Smooth muscle cell (in vitro differentiated cells): ENCODE measurements around the gene PPP4R3B. TPM values are rescaled to one million over a fixed set of nuclear protein-coding genes. Genes with fewer than 3 reads are reported as not detected.

Experiments used
- DNase-seq: peaks from one replicate; lab custom pipeline; 2025; ENCODE audit not compliant: unreplicated experiment; lab: John Stamatoyannopoulos, UW
- H2AFZ ChIP-seq: fragments of 200-600 bp; sonication (generic); 2 replicates; pipeline ENCODE4 v1.6.0; 2016; ENCODE audit warnings: antibody characterized with exemption, low read depth, mild to moderate bottlenecking
- H3F3A ChIP-seq: fragments of 200-600 bp; sonication (generic); 2 replicates; pipeline ENCODE4 v1.6.0; 2017; ENCODE audit warnings: antibody characterized with exemption, low read depth
- H3K27ac ChIP-seq: fragments of 200-600 bp; sonication (generic); 2 replicates; pipeline ENCODE4 v1.5.1; 2016; ENCODE audit warnings: low read depth, mild to moderate bottlenecking
- H3K27me3 ChIP-seq: fragments of 200-600 bp; sonication (generic); 2 replicates; pipeline ENCODE4 v1.6.1; 2016; ENCODE audit warnings: low read depth, mild to moderate bottlenecking
- H3K36me3 ChIP-seq: fragments of 200-600 bp; sonication (generic); 2 replicates; pipeline ENCODE4 v1.5.1; 2016; ENCODE audit warnings: low read depth
- H3K4me1 ChIP-seq: fragments of 200-600 bp; sonication (generic); 2 replicates; pipeline ENCODE4 v1.5.1; 2016; ENCODE audit warnings: low read depth
- H3K4me2 ChIP-seq: fragments of 200-600 bp; sonication (generic); 2 replicates; pipeline ENCODE4 v1.6.0; 2016; ENCODE audit warnings: mild to moderate bottlenecking
- H3K4me3 ChIP-seq: fragments of 200-600 bp; sonication (generic); 2 replicates; pipeline ENCODE4 v1.5.1; 2016; ENCODE audit warnings: mild to moderate bottlenecking
- H3K79me2 ChIP-seq: fragments of 200-600 bp; sonication (generic); 2 replicates; pipeline ENCODE4 v1.6.0; 2016; ENCODE audit warnings: low read depth, mild to moderate bottlenecking
- H3K9ac ChIP-seq: fragments of 200-600 bp; sonication (generic); 2 replicates; pipeline ENCODE4 v1.6.0; 2016; ENCODE audit warnings: low read depth
- H3K9me3 ChIP-seq: fragments of 200-600 bp; sonication (generic); replicated peaks from 2 replicates; pipeline ENCODE4 v1.5.1; 2016; ENCODE audit warnings: low read depth
- H4K20me1 ChIP-seq: fragments of 200-600 bp; sonication (generic); 2 replicates; pipeline ENCODE4 v1.6.0; 2016; ENCODE audit warnings: low read depth
- WGBS: methylation state at CpG from one replicate; pipeline ENCODE4 v1.1.7; 2016; ENCODE audit warnings: low lambda C conversion rate; 5-methylcytosine and 5-hydroxymethylcytosine counted together
- polyA plus RNA-seq: library from polyadenylated mRNA; unstranded; fragments of >200 nt; fragmentation: Nextera tagmentation; extraction: Ambion mirVana; gene quantifications from 2 replicates; pipeline ENCODE4 v1.2.1, GENCODE V29; 2016
- total RNA-seq: library from RNA; depleted of rRNA; stranded (reverse); fragments of >200 nt; gene quantifications from 2 replicates; pipeline ENCODE4 v1.2.3, GENCODE V29; 2014
- TF ChIP-seq, protein P1 (sequence below): fragments of 200-600 bp; sonication (generic); IDR thresholded peaks from 2 replicates; pipeline ENCODE4 v1.5.1; 2017; ENCODE audit warnings: borderline replicate concordance, mild to moderate bottlenecking, antibody characterized with exemption; ENCODE audit not compliant: insufficient read depth, poor library complexity, severe bottlenecking

PPP4R3B gene
- total and polyA plus RNA-seq, 2 experiments from 2014 or later = 22.8 to 57.1 TPM

GRCh38 chr2:55590810-55591440 lies 26.5 kb downstream of the PPP4R3B start:
- 80% methylated on average over 7 of the region's 7 CpGs for WGBS
- H3K27ac ChIP-seq = peak overlapping the region; percentile 91
- no peak overlapping the region for H3K4me3 ChIP-seq
- TF ChIP-seq, protein P1, sequence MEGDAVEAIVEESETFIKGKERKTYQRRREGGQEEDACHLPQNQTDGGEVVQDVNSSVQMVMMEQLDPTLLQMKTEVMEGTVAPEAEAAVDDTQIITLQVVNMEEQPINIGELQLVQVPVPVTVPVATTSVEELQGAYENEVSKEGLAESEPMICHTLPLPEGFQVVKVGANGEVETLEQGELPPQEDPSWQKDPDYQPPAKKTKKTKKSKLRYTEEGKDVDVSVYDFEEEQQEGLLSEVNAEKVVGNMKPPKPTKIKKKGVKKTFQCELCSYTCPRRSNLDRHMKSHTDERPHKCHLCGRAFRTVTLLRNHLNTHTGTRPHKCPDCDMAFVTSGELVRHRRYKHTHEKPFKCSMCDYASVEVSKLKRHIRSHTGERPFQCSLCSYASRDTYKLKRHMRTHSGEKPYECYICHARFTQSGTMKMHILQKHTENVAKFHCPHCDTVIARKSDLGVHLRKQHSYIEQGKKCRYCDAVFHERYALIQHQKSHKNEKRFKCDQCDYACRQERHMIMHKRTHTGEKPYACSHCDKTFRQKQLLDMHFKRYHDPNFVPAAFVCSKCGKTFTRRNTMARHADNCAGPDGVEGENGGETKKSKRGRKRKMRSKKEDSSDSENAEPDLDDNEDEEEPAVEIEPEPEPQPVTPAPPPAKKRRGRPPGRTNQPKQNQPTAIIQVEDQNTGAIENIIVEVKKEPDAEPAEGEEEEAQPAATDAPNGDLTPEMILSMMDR = no peak
- H2AFZ ChIP-seq = no peak overlapping the region
- H4K20me1 ChIP-seq = peaks cover 10% of the 10 kb centered on the region
- H3K4me1 ChIP-seq = peaks cover 3% of the 10 kb centered on the region
- no peaks in the 10 kb centered on the region for H3F3A ChIP-seq
- H3K9ac ChIP-seq = peak overlapping the region; percentile 47
- no peaks in the 10 kb centered on the region for H3K27me3 ChIP-seq
- peak overlapping the region; percentile 56 for H3K4me2 ChIP-seq
- DNase-seq = no peak
- no peaks in the 10 kb centered on the region for H3K9me3 ChIP-seq
- H3K79me2 ChIP-seq = peaks cover 68% of the 10 kb centered on the region
- H3K36me3 ChIP-seq = peaks cover 1% of the 10 kb centered on the region

GRCh38 chr2:55585451-55586080 lies 31.9 kb downstream of the PPP4R3B start:
- TF ChIP-seq, protein P1 = no peak
- peaks cover 10% of the 10 kb centered on the region for H3K36me3 ChIP-seq

DNA sequence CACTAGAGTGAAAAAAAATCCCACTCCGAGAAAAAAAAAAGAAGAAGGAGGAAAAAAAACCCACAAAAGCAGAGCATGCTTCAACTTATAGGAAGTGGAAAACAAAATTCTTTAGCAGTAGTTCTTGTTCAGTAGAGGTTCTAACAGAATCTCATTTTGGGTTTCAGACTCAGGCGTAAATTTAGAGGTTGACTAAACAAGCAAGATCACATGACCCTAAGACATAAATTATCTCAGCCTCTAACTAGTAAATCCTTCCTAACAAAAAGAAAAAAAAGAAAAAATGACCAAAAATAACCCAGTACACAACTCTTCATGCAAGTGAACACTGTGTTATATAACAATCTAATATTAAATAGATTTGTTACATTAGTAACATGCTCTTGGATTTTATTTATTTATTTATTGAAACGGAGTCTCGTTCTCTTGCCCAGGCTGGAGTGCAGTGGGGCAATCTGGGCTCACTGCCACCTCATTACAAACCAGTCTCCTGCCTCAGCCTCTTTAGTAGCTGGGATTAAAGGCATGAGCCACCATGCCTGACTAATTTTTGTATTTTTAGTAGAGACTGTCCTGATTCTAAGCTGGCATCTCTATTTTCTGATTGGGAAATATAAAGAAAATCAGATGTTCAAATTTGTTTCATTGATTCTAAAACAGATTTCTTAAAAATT lies 35.4 kb downstream of the PPP4R3B start:
- DNase-seq = no peak
- WGBS = 90% methylated on average over 4 of the region's 4 CpGs

More at GRCh38 chr2:55585451-55586080, 31.9 kb downstream of the PPP4R3B start:
- Histone ChIP-seq H3K9me3 (no peaks in the 10 kb centered on the region), H3K79me2 (peaks cover 52% of the 10 kb centered on the region), H3K27me3 (no peaks in the 10 kb centered on the region), H4K20me1 (no peaks in the 10 kb centered on the region), H2AFZ (no peak overlapping the region), H3K27ac (peak overlapping the region; percentile 91), H3K4me3 (no peak overlapping the region), H3K9ac (peak overlapping the region; percentile 69), H3F3A (no peaks in the 10 kb centered on the region), H3K4me1 (peaks cover 9% of the 10 kb centered on the region), H3K4me2 (peak overlapping the region; percentile 33)
- 62% methylated on average over 2 of the region's 2 CpGs for WGBS
- DNase-seq = no peak

More for the DNA sequence above, 35.4 kb downstream of the PPP4R3B start:
- H3K4me2 ChIP-seq = no peak overlapping the region
- H3K4me1 ChIP-seq = peaks cover 9% of the 10 kb centered on the region
- peaks cover 16% of the 10 kb centered on the region for H3K36me3 ChIP-seq
- H3K27me3 ChIP-seq = no peaks in the 10 kb centered on the region
- no peak overlapping the region for H3K4me3 ChIP-seq
- H3F3A ChIP-seq = no peaks in the 10 kb centered on the region
- no peak overlapping the region for H2AFZ ChIP-seq
- no peak overlapping the region for H3K27ac ChIP-seq
- H3K79me2 ChIP-seq = peaks cover 32% of the 10 kb centered on the region
- TF ChIP-seq, protein P1 = no peak
- H4K20me1 ChIP-seq = no peaks in the 10 kb centered on the region
- no peak overlapping the region for H3K9ac ChIP-seq
- no peaks in the 10 kb centered on the region for H3K9me3 ChIP-seq
